Natural killer cell (primary cell): ENCODE measurements around the gene MRPL33. TPM values are rescaled to one million over a fixed set of nuclear protein-coding genes. Genes with fewer than 3 reads are reported as not detected.
"Not testable (repeated sequence)": the region's sequence is repeated elsewhere in the genome, so short reads cannot be mapped to it uniquely, and the experiment has no call there.

Source experiments
- ATAC-seq, 3 donors: fragments of 150-1000 bp in 2 of 3; fragments of 200-7000 bp in 1 of 3; cut with Tn5 transposase; 1 replicate in 1 of 3; 2 replicates in 2 of 3; pipeline ENCODE4 v1.10.0; 2021; ENCODE audit warnings: mild to moderate bottlenecking in 2 of 3, moderate library complexity in 2 of 3
- DNase-seq, 2 donors: peaks; one replicate each; pipeline versions ENCODE4 v3.0.0 to v3.0.0-alpha.2; 2013 to 2021; ENCODE audit warnings: mixed read lengths in 1 of 2
- H3K27ac ChIP-seq: one replicate; pipeline ENCODE4 v1.5.1; 2013; ENCODE audit warnings: mild to moderate bottlenecking, low read length
- H3K27me3 ChIP-seq: one replicate; pipeline ENCODE4 v1.6.1; 2013; ENCODE audit warnings: low read length; ENCODE audit not compliant: control insufficient read depth, insufficient read depth
- H3K36me3 ChIP-seq: one replicate; pipeline ENCODE4 v1.6.1; 2013; ENCODE audit warnings: low read length; ENCODE audit not compliant: control insufficient read depth, insufficient read depth
- H3K4me1 ChIP-seq: one replicate; pipeline ENCODE4 v1.6.1; 2013; ENCODE audit warnings: low read length; ENCODE audit not compliant: control insufficient read depth, insufficient read depth
- H3K4me3 ChIP-seq: one replicate; pipeline ENCODE4 v1.5.1; 2013; ENCODE audit warnings: low read length
- H3K9me3 ChIP-seq: one replicate; pipeline ENCODE4 v1.6.1; 2013; ENCODE audit warnings: low read length; ENCODE audit not compliant: control insufficient read depth, insufficient read depth
- H3K27ac Mint-ChIP-seq, 2 donors: one replicate each; pipeline ENCODE4 v1.8.0; 2022; ENCODE audit warnings: mild to moderate bottlenecking in 2 of 2, mixed read lengths in 2 of 2, moderate library complexity in 1 of 2
- H3K27me3 Mint-ChIP-seq, 2 donors: one replicate each; pipeline ENCODE4 v1.8.0; 2022; ENCODE audit warnings: low read depth in 2 of 2, mixed read lengths in 2 of 2
- H3K36me3 Mint-ChIP-seq: one replicate; pipeline ENCODE4 v1.8.0; 2022; ENCODE audit warnings: mixed read lengths
- H3K4me1 Mint-ChIP-seq, 2 donors: one replicate each; pipeline ENCODE4 v1.8.0; 2022; ENCODE audit warnings: mixed read lengths in 2 of 2
- H3K4me3 Mint-ChIP-seq: one replicate; pipeline ENCODE4 v1.8.0; 2022; ENCODE audit warnings: mild to moderate bottlenecking, moderate library complexity, mixed read lengths
- H3K9me3 Mint-ChIP-seq, 2 donors: one replicate each; pipeline ENCODE4 v1.8.0; 2022; ENCODE audit warnings: mixed read lengths in 2 of 2
- CTCF ChIP-seq: fragments of 200-600 bp; IDR thresholded peaks from one replicate; pipeline ENCODE4 v1.8.0; 2022; ENCODE audit warnings: antibody characterized with exemption
- WGBS: methylation state at CpG from one replicate; pipeline ENCODE4 v1.1.7; 2013; ENCODE audit warnings: missing lambda C conversion rate; ENCODE audit not compliant: insufficient coverage; 5-methylcytosine and 5-hydroxymethylcytosine counted together
- intact Hi-C: fragments of 100-400 bp; cut with micrococcal nuclease; formaldehyde crosslinking; loops from one replicate; pipeline ENCODE4 v1.14.2; 2022
- total RNA-seq, 4 donors: library from RNA; stranded (reverse); fragments of 120-200 nt in 1 of 4; gene quantifications; one replicate each; pipeline versions ENCODE4 v1.2.3 to v1.2.4, GENCODE V29; 2013 to 2022

MRPL33 gene
- total RNA-seq, 3 donors from 2014 or later (not counting 1 experiment from before 2014, with no cell fraction given) = 21.5 to 28.5 (median 27.3) TPM

- no peak for ATAC-seq
- 94% methylated on average over 13 of the region's 13 CpGs for WGBS
- Mint-ChIP-seq H3K9me3 (no peaks in the 10 kb centered on the region), H3K4me3 (no peak overlapping the region), H3K27me3 (peaks cover 0 to 7% of the 10 kb centered on the region in 2 donors), H3K36me3 (no peaks in the 10 kb centered on the region), H3K27ac (no peak overlapping the region), H3K4me1 (peaks cover 5 to 8% of the 10 kb centered on the region in 2 donors)
- Histone ChIP-seq H3K27me3 (no peaks in the 10 kb centered on the region), H3K9me3 (no peaks in the 10 kb centered on the region), H3K36me3 (no peaks in the 10 kb centered on the region), H3K27ac (no peak overlapping the region), H3K4me3 (no peak overlapping the region), H3K4me1 (peaks cover 12% of the 10 kb centered on the region)
- no peak for TF ChIP-seq CTCF
- no peak for DNase-seq
- intact Hi-C loops = no loop called here
Measured at GRCh38 chr2:27738349-27739057, 33.0 kb upstream of the MRPL33 start.

GRCh38 chr2:27739058-27739373 lies 32.5 kb upstream of the MRPL33 start:
- 95% methylated on average over 4 of the region's 4 CpGs for WGBS
- no peak for TF ChIP-seq CTCF
- H3K36me3 ChIP-seq = no peaks in the 10 kb centered on the region
- H3K4me1 Mint-ChIP-seq = peaks cover 5 to 8% of the 10 kb centered on the region in 2 donors
- DNase-seq (no peak), ATAC-seq (no peak)
- H3K4me1 ChIP-seq = peaks cover 12% of the 10 kb centered on the region
- no peak overlapping the region for H3K4me3 Mint-ChIP-seq
- H3K27ac ChIP-seq = no peak overlapping the region
- peaks cover 0 to 7% of the 10 kb centered on the region in 2 donors for H3K27me3 Mint-ChIP-seq
- no peak overlapping the region for H3K27ac Mint-ChIP-seq
- H3K4me3 ChIP-seq = no peak overlapping the region
- H3K9me3 ChIP-seq = no peaks in the 10 kb centered on the region
- H3K9me3 Mint-ChIP-seq = no peaks in the 10 kb centered on the region
- no peaks in the 10 kb centered on the region for H3K36me3 Mint-ChIP-seq
- intact Hi-C loops = no loop called here
- H3K27me3 ChIP-seq = no peaks in the 10 kb centered on the region

GRCh38 chr2:27741673-27742072 lies 29.8 kb upstream of the MRPL33 start:
- Histone ChIP-seq H3K4me3 (no peak overlapping the region), H3K4me1 (no peaks in the 10 kb centered on the region), H3K36me3 (no peaks in the 10 kb centered on the region), H3K9me3 (no peaks in the 10 kb centered on the region), H3K27ac (no peak overlapping the region), H3K27me3 (no peaks in the 10 kb centered on the region)
- DNase-seq (no peak), ATAC-seq (no peak)
- Mint-ChIP-seq H3K9me3 (no peaks in the 10 kb centered on the region), H3K36me3 (no peaks in the 10 kb centered on the region), H3K27me3 (peaks cover 6 to 21% of the 10 kb centered on the region in 2 donors), H3K27ac (no peak overlapping the region), H3K4me3 (no peak overlapping the region), H3K4me1 (no peaks in the 10 kb centered on the region)
- no peak for TF ChIP-seq CTCF
- intact Hi-C loops = no loop called here
- 67% methylated on average over 1 of the region's 3 CpGs for WGBS

GRCh38 chr2:27742571-27742970 lies 28.9 kb upstream of the MRPL33 start:
- no peaks in the 10 kb centered on the region for H3K4me1 ChIP-seq
- Mint-ChIP-seq H3K27ac (no peak overlapping the region), H3K36me3 (no peaks in the 10 kb centered on the region), H3K4me1 (no peaks in the 10 kb centered on the region), H3K4me3 (no peak overlapping the region), H3K9me3 (no peaks in the 10 kb centered on the region), H3K27me3 (peaks cover 7 to 23% of the 10 kb centered on the region in 2 donors)
- no peaks in the 10 kb centered on the region for H3K27me3 ChIP-seq
- H3K36me3 ChIP-seq = no peaks in the 10 kb centered on the region
- H3K4me3 ChIP-seq = no peak overlapping the region
- H3K9me3 ChIP-seq = no peaks in the 10 kb centered on the region
- no peak for DNase-seq
- no peak overlapping the region for H3K27ac ChIP-seq
- ATAC-seq = no peak
- intact Hi-C loops = no loop called here
- no peak for TF ChIP-seq CTCF
- 93% methylated on average over 6 of the region's 9 CpGs for WGBS

GRCh38 chr2:27745494-27745893 lies 26.0 kb upstream of the MRPL33 start:
- ATAC-seq, H3K36me3 Mint-ChIP-seq, H3K4me3 Mint-ChIP-seq, H3K4me1 Mint-ChIP-seq, intact Hi-C loops, H3K9me3 ChIP-seq, H3K27ac ChIP-seq, H3K9me3 Mint-ChIP-seq, H3K27me3 ChIP-seq, H3K4me3 ChIP-seq, H3K4me1 ChIP-seq, DNase-seq, H3K27ac Mint-ChIP-seq, H3K36me3 ChIP-seq: not testable (repeated sequence)
- peaks cover 23 to 30% of the 10 kb centered on the region in 2 donors for H3K27me3 Mint-ChIP-seq
